ENCODE results near the gene PPP2R3B.

Gene PPP2R3B

GRCh38 chrX:347351-348117, 39.2 kb downstream of the PPP2R3B start:
- TF ChIP-seq MYC (IDR thresholded peaks at IDR 0.05; ENCODE audit: low read depth, low read length) (no peak), MAX (IDR thresholded peaks at IDR 0.05; ENCODE audit: low read depth, low read length) (no peak), POLR2A (IDR thresholded peaks at IDR 0.05; ENCODE audit: extremely low read depth, insufficient read length) (no peak), CTCF (IDR thresholded peaks at IDR 0.05; ENCODE audit: low read depth, low read length) (no peak)
- DNase-seq (ENCODE audit: low read depth) = no peak
- no peak overlapping the region for H3K4me3 ChIP-seq (ENCODE audit: low read depth, low read length)

GRCh38 chrX:346034-346813, 40.5 kb downstream of the PPP2R3B start:
- TF ChIP-seq CTCF (IDR thresholded peaks at IDR 0.05; ENCODE audit: low read depth, low read length) (no peak), MYC (IDR thresholded peaks at IDR 0.05; ENCODE audit: low read depth, low read length) (no peak), MAX (IDR thresholded peaks at IDR 0.05; ENCODE audit: low read depth, low read length) (no peak), POLR2A (IDR thresholded peaks at IDR 0.05; ENCODE audit: extremely low read depth, insufficient read length) (no peak)

GRCh38 chrX:345020-345925, 41.4 kb downstream of the PPP2R3B start:
- DNase-seq (ENCODE audit: low read depth) = no peak
- no peak for TF ChIP-seq MYC (IDR thresholded peaks at IDR 0.05; ENCODE audit: low read depth, low read length)
- no peak for TF ChIP-seq MAX (IDR thresholded peaks at IDR 0.05; ENCODE audit: low read depth, low read length)
- no peak for TF ChIP-seq CTCF (IDR thresholded peaks at IDR 0.05; ENCODE audit: low read depth, low read length)
- no peak for TF ChIP-seq POLR2A (IDR thresholded peaks at IDR 0.05; ENCODE audit: extremely low read depth, insufficient read length)
- H3K4me3 ChIP-seq (ENCODE audit: low read depth, low read length) = no peak overlapping the region

More at GRCh38 chrX:346034-346813, 40.5 kb downstream of the PPP2R3B start:
- no peak overlapping the region for H3K4me3 ChIP-seq (ENCODE audit: low read depth, low read length)
- DNase-seq (ENCODE audit: low read depth) = no peak

- H3K4me3 ChIP-seq (ENCODE audit: low read depth, low read length) = no peak overlapping the region
- no peak for TF ChIP-seq CTCF (IDR thresholded peaks at IDR 0.05; ENCODE audit: low read depth, low read length)
- no peak for TF ChIP-seq MYC (IDR thresholded peaks at IDR 0.05; ENCODE audit: low read depth, low read length)
- TF ChIP-seq POLR2A (IDR thresholded peaks at IDR 0.05; ENCODE audit: extremely low read depth, insufficient read length) = no peak
- no peak for TF ChIP-seq MAX (IDR thresholded peaks at IDR 0.05; ENCODE audit: low read depth, low read length)
- no peak for DNase-seq (ENCODE audit: low read depth)
Observed at GRCh38 chrX:344371-344901, 42.3 kb downstream of the PPP2R3B start.

- TF ChIP-seq MAX (IDR thresholded peaks at IDR 0.05; ENCODE audit: low read depth, low read length) (no peak), POLR2A (IDR thresholded peaks at IDR 0.05; ENCODE audit: extremely low read depth, insufficient read length) (no peak), CTCF (IDR thresholded peaks at IDR 0.05; ENCODE audit: low read depth, low read length) (no peak), MYC (IDR thresholded peaks at IDR 0.05; ENCODE audit: low read depth, low read length) (no peak)
- H3K4me3 ChIP-seq (ENCODE audit: low read depth, low read length) = no peak overlapping the region
- DNase-seq (ENCODE audit: low read depth) = no peak
Observed at GRCh38 chrX:341541-342101, 45.1 kb downstream of the PPP2R3B start.

Data from NB4 (cell line).